22Rv1 (cell line): ENCODE data around the gene CABP1.

ENCODE experiments used
- CTCF ChIP-seq: fragments of 450-650 bp; IDR thresholded peaks from 2 replicates; pipeline ENCODE4 v1.5.1; 2017; ENCODE audit warnings: mild to moderate bottlenecking
- ZFX ChIP-seq: fragments of 450-650 bp; IDR thresholded peaks from 2 replicates; pipeline ENCODE4 v1.6.1; 2017; ENCODE audit warnings: antibody characterized with exemption, borderline replicate concordance

GRCh38 chr12:120684523-120684932, 44.1 kb downstream of the CABP1 start:
- TF ChIP-seq CTCF (no peak), ZFX (no peak)
